IMR-90 (cell line): Measurements from ENCODE around the gene DCN. TPM values are rescaled to one million over a fixed set of nuclear protein-coding genes. Genes with fewer than 3 reads are reported as not detected.

Experiments used
- ATAC-seq: fragments of 200-7000 bp; cut with Tn5 transposase; 2 replicates; pipeline ENCODE4 v1.9.1; 2020; ENCODE audit warnings: low read depth, mild to moderate bottlenecking, moderate library complexity
- BruUV-seq: library from RNA; stranded (reverse); fragments of 400-500 nt; replicated peaks from 2 replicates; lab custom pipeline; 2021; lab: Mats Ljungman, UMichigan
- CTCF ChIA-PET: fragments of 300-600 bp; formaldehyde crosslinking; extraction: SDS; loops from one replicate; lab custom pipeline; 2021; ENCODE audit warnings: antibody characterized with exemption; lab: Yijun Ruan, JAX
- POLR2A ChIA-PET: fragments of 300-600 bp; sonication (Branson Sonifier 250); formaldehyde crosslinking; loops from one replicate; lab custom pipeline; 2022; ENCODE audit warnings: antibody characterized with exemption; ENCODE audit not compliant: unreplicated experiment; lab: Charles Lee
- DNase-seq: peaks from one replicate; pipeline ENCODE4 v3.0.0; 2013
- H2AFZ ChIP-seq: replicated peaks from 2 replicates; pipeline ENCODE3; 2013; ENCODE audit warnings: low read length, mild to moderate bottlenecking; ENCODE audit not compliant: poor library complexity
- H2AK5ac ChIP-seq: 2 replicates; pipeline ENCODE4 v1.6.1; 2013; ENCODE audit warnings: low read depth, low read length, inconsistent platforms
- H2AK9ac ChIP-seq: replicated peaks from 2 replicates; pipeline ENCODE3; 2013; ENCODE audit warnings: mild to moderate bottlenecking, low read depth, low read length, moderate library complexity; ENCODE audit not compliant: poor library complexity
- H2BK120ac ChIP-seq: 2 replicates; pipeline ENCODE4 v1.6.1; 2013; ENCODE audit warnings: low read depth, low read length, inconsistent platforms
- H2BK15ac ChIP-seq: 3 replicates; pipeline ENCODE4 v1.6.1; 2013; ENCODE audit warnings: low read depth, low read length, inconsistent platforms
- H2BK20ac ChIP-seq: 2 replicates; pipeline ENCODE4 v1.6.1; 2013; ENCODE audit warnings: low read depth, mild to moderate bottlenecking, inconsistent platforms, low read length, moderate library complexity
- H2BK5ac ChIP-seq: 2 replicates; pipeline ENCODE4 v1.6.1; 2013; ENCODE audit warnings: mild to moderate bottlenecking, low read depth, low read length, inconsistent platforms; ENCODE audit not compliant: poor library complexity, severe bottlenecking
- H3K14ac ChIP-seq: replicated peaks from 2 replicates; pipeline ENCODE4 v1.6.1; 2013; ENCODE audit warnings: low read depth, low read length, inconsistent platforms
- H3K18ac ChIP-seq: 2 replicates; pipeline ENCODE4 v1.6.1; 2013; ENCODE audit warnings: low read depth, low read length, control low read depth
- H3K23ac ChIP-seq: 2 replicates; pipeline ENCODE4 v1.6.1; 2013; ENCODE audit warnings: low read depth, low read length, inconsistent platforms
- H3K27ac ChIP-seq: 2 replicates; pipeline ENCODE4 v1.5.1; 2013; ENCODE audit warnings: mild to moderate bottlenecking, control low read depth, low read length; ENCODE audit not compliant: insufficient read depth
- H3K27me3 ChIP-seq: 2 replicates; pipeline ENCODE4 v1.6.1; 2013; ENCODE audit warnings: low read length; ENCODE audit not compliant: control insufficient read depth, insufficient read depth
- H3K36me3 ChIP-seq: 2 replicates; pipeline ENCODE4 v1.6.1; 2013; ENCODE audit warnings: low read length, mixed read lengths; ENCODE audit not compliant: control insufficient read depth, insufficient read depth
- H3K4ac ChIP-seq: 2 replicates; pipeline ENCODE4 v1.6.1; 2013; ENCODE audit warnings: low read depth, low read length, inconsistent platforms
- H3K4me1 ChIP-seq: 2 replicates; pipeline ENCODE4 v1.6.1; 2013; ENCODE audit warnings: low read length, mixed read lengths; ENCODE audit not compliant: control insufficient read depth, insufficient read depth
- H3K4me2 ChIP-seq: 2 replicates; pipeline ENCODE4 v1.6.1; 2013; ENCODE audit warnings: low read depth, mild to moderate bottlenecking, control low read depth, low read length, moderate library complexity
- H3K4me3 ChIP-seq: 2 replicates; pipeline ENCODE4 v1.5.1; 2013; ENCODE audit warnings: low read depth, mild to moderate bottlenecking, control low read depth, low read length, moderate library complexity; ENCODE audit not compliant: insufficient read depth
- H3K56ac ChIP-seq: 2 replicates; pipeline ENCODE4 v1.6.1; 2013; ENCODE audit warnings: low read length, inconsistent platforms; ENCODE audit not compliant: insufficient read depth; ENCODE audit errors: extremely low read depth
- H3K79me1 ChIP-seq, 2 experiments: 2 replicates each; pipeline ENCODE4 v1.6.1; 2013; ENCODE audit warnings: low read length in 2 of 2, inconsistent platforms in 1 of 2, low read depth in 1 of 2
- H3K9ac ChIP-seq: 2 replicates; pipeline ENCODE4 v1.6.1; 2013; ENCODE audit warnings: low read depth, low read length, control low read depth
- H3K9me1 ChIP-seq: 2 replicates; pipeline ENCODE4 v1.6.1; 2013; ENCODE audit warnings: low read length, inconsistent platforms; ENCODE audit not compliant: insufficient read depth
- H3K9me3 ChIP-seq: 2 replicates; pipeline ENCODE4 v1.6.1; 2013; ENCODE audit warnings: low read length; ENCODE audit not compliant: control insufficient read depth, insufficient read depth
- H4K20me1 ChIP-seq: 2 replicates; pipeline ENCODE4 v1.6.1; 2013; ENCODE audit warnings: low read length, inconsistent platforms; ENCODE audit not compliant: insufficient read depth
- H4K5ac ChIP-seq: 2 replicates; pipeline ENCODE4 v1.6.1; 2013; ENCODE audit warnings: mild to moderate bottlenecking, low read depth, low read length, control low read depth
- H4K8ac ChIP-seq, 2 experiments: 2 replicates each; pipeline ENCODE4 v1.6.1; 2013; ENCODE audit warnings: low read depth in 2 of 2, low read length in 2 of 2, control low read depth in 1 of 2, inconsistent platforms in 1 of 2
- H4K91ac ChIP-seq: 2 replicates; pipeline ENCODE4 v1.6.1; 2013; ENCODE audit warnings: low read depth, low read length, inconsistent platforms; ENCODE audit not compliant: insufficient read depth
- BHLHE40 ChIP-seq: fragments of 150-350 bp; IDR thresholded peaks from 2 replicates; pipeline ENCODE4 v1.6.1; 2016; ENCODE audit warnings: mild to moderate bottlenecking, low read depth, low read length
- CEBPB ChIP-seq: IDR thresholded peaks from 2 replicates; pipeline ENCODE4 v1.6.1; 2012; ENCODE audit warnings: low read depth, low read length, improper control_type of control experiment
- CHD1 ChIP-seq: IDR thresholded peaks from 2 replicates; pipeline ENCODE4 v1.6.1; 2012; ENCODE audit warnings: low read depth, low read length, improper control_type of control experiment
- FOS ChIP-seq: fragments of 150-350 bp; IDR thresholded peaks from 2 replicates; pipeline ENCODE4 v1.6.1; 2016; ENCODE audit warnings: low read depth, low read length
- NFE2L2 ChIP-seq: fragments of 150-350 bp; IDR thresholded peaks from 2 replicates; pipeline ENCODE4 v1.6.1; 2016; ENCODE audit warnings: low read depth, mild to moderate bottlenecking, low read length
- POLR2A ChIP-seq: IDR thresholded peaks from 2 replicates; pipeline ENCODE4 v1.6.1; 2012; ENCODE audit warnings: mild to moderate bottlenecking, low read depth, low read length
- USF2 ChIP-seq: fragments of 150-350 bp; IDR thresholded peaks from 2 replicates; pipeline ENCODE4 v1.6.1; 2017; ENCODE audit warnings: mild to moderate bottlenecking, antibody characterized with exemption, low read length, low read depth
- WGBS, 2 experiments: methylation state at CpG; one replicate each; pipeline versions ENCODE4 v1.1.5 to v1.1.7; 2013; ENCODE audit warnings: missing lambda C conversion rate in 2 of 2; ENCODE audit not compliant: insufficient read length in 1 of 2; ENCODE audit errors: extremely low coverage in 2 of 2; 5-methylcytosine and 5-hydroxymethylcytosine counted together
- dilution Hi-C: fragments of 300-500 bp; cut with HindIII; formaldehyde crosslinking; loops from one replicate; pipeline ENCODE4 v1.14.3; 2018; ENCODE audit warnings: low sequenced_read_pairs; ENCODE audit not compliant: unreplicated experiment
- in situ Hi-C: fragments of 300-500 bp; cut with MboI; formaldehyde crosslinking; loops from 3 replicates; pipeline ENCODE4 v1.14.3; 2019; ENCODE audit warnings: low sequenced_read_pairs, inconsistent platforms, mixed read lengths
- intact Hi-C: fragments of 100-400 bp; cut with micrococcal nuclease; formaldehyde crosslinking; loops from 2 replicates; pipeline ENCODE4 v1.10.0; 2022
- polyA plus RNA-seq, 3 experiments: library from polyadenylated mRNA; depleted of rRNA; stranded (reverse); fragments of >200 nt; gene quantifications; 2 replicates each; pipeline ENCODE4 v1.2.3, GENCODE V29; 2012; ENCODE audit warnings: low replicate concordance in 1 of 3
- total RNA-seq: library from RNA; depleted of rRNA; stranded (reverse); fragments of >200 nt; gene quantifications from 2 replicates; pipeline ENCODE4 v1.2.3, GENCODE V29; 2012

DCN gene
- total and polyA plus RNA-seq, 2 of the 4 experiments (the other 2 are of a cell fraction) = 241 to 965 TPM

DNA sequence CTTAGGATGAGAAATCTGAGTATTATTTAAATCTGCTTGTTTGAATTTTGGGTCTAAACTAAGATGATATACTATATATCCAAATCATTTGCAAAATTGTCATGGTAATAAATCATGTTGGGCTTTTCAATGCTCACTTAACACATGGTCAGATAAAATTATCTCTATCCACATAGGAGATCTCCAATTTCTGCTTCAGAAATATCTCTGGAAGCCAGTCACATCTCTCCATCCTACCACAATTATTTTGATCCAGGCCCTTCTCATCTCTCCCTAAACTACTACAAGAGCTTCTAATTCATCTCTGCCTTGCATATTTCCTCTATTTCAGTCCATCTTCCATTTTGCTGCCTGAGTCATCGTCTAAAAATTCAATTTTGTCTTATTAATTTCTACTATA is 3.8 kb downstream of the DCN start:
- no peak for ATAC-seq
- Histone ChIP-seq H3K4me2 (peak overlapping the region; percentile 93), H3K4me1 (peaks cover 5% of the 10 kb centered on the region; the same call in 1 of the 2 replicates), H2AK9ac (no peak overlapping the region), H3K27ac (peak overlapping the region; percentile 99), H3K4me3 (peak overlapping the region; percentile 94), H2BK20ac (peak overlapping the region; percentile 99), H3K9me3 (no peaks in the 10 kb centered on the region), H4K20me1 (no peaks in the 10 kb centered on the region), H3K9ac (peak overlapping the region; percentile 98), H2BK120ac (peak overlapping the region; percentile 98), H3K36me3 (peaks cover 28% of the 10 kb centered on the region), H4K8ac (peak overlapping the region; percentile 88 to 95; a peak in 3 of 4 replicates), H3K27me3 (no peaks in the 10 kb centered on the region), H3K23ac (peak overlapping the region; percentile 99; the same call in 1 of the 2 replicates), H3K18ac (peak overlapping the region; percentile 100), H3K9me1 (no peaks in the 10 kb centered on the region), H3K79me1 (peaks cover 2 to 19% of the 10 kb centered on the region in 2 experiments; a peak in 3 of 4 replicates), H4K5ac (peak overlapping the region; percentile 100), H3K56ac (peak overlapping the region; percentile 100), H3K14ac (peak overlapping the region; percentile 96), H3K4ac (peak overlapping the region; percentile 99; the same call in 1 of the 2 replicates), H2AK5ac (peak overlapping the region; percentile 96; the same call in 1 of the 2 replicates), H2BK15ac (peak overlapping the region; percentile 97; the same call in 1 of the 3 replicates), H4K91ac (peak overlapping the region; percentile 99), H2AFZ (no peak overlapping the region), H2BK5ac (peak overlapping the region; percentile 100)
- no peak for DNase-seq
- ChIA-PET POLR2A (interaction anchor here (0.5 to 1.2 kb wide), 3 partner anchors 12 to 201 kb away, joined by 3 read pairs; no protein-coding TSS in a partner anchor), CTCF (interaction anchor here (0.5 kb wide), 1 partner anchor 208 kb away, joined by 3 read pairs; no protein-coding TSS in a partner anchor)
- in situ Hi-C loops = no loop called here
- intact Hi-C loops = loop anchor here (1.0 to 2.0 kb wide), 3 partner anchors 148 to 200 kb away; no protein-coding TSS in a partner anchor
- no CpG with 5 or more reads among the region's 1 CpG for WGBS, 2 experiments
- BruUV-seq = TSS peak; percentile 14
- dilution Hi-C loops = no loop called here
- no peak for TF ChIP-seq POLR2A
- no peak for TF ChIP-seq CEBPB
- TF ChIP-seq CHD1 = no peak
- no peak for TF ChIP-seq NFE2L2
- TF ChIP-seq FOS = no peak
- TF ChIP-seq USF2 = no peak
- no peak for TF ChIP-seq BHLHE40
